GM21529 (cell line): ENCODE measurements around the gene GTPBP2.
A peak's percentile ranks its signal among the peaks of the same experiment; 100 is the strongest.
"Not testable (repeated sequence)": the region's sequence is repeated elsewhere in the genome, so short reads cannot be mapped to it uniquely, and the experiment has no call there.

ENCODE experiments used
- ATAC-seq: cut with Tn5 transposase; IDR thresholded peaks from one replicate; pipeline ENCODE4 v1.9.1; 2021; ENCODE audit not compliant: unreplicated experiment

The GTPBP2 gene

DNA sequence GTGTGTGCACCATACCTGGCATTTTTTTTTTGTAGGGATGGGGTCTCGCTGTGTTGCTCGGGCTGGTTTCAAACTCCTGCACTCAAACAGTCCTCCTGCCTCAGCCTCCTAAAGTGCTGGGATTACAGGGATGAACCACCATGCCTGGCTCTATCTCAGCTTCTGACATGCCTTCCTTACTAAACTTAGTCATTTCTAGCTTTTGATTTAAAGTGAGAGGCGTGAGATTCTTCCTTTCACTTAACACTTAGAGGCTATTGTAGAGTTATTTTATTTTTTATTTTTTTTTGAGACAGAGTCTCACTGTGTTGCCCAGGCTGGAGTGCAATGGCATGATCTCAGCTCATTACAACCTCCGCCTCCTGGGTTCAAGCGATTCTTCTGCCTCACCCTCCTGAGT, 33.9 kb upstream of the GTPBP2 start:
- not testable (repeated sequence) for ATAC-seq

DNA sequence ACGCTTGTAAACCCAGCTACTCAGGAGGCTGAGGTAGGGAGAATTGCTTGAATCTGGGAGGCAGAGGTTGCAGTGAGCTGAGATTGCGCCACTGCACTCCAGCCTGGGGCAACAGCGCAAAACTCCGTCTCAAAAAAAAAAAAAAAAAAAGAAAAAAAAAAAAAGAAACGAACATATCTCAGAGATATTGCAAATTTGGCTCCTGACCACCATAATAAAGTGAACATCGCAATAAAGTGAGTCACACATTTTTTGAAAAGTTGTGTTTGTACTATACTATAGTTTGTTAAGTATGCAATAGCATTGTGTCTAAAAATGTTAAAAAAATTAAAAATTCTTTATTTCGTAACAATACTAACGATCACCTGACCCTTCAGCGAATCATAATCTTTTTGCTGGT, 29.1 kb upstream of the GTPBP2 start:
- ATAC-seq, result no peak

- no peak for ATAC-seq
Observed at GRCh38 chr6:43657221-43657802, 28.2 kb upstream of the GTPBP2 start.

DNA sequence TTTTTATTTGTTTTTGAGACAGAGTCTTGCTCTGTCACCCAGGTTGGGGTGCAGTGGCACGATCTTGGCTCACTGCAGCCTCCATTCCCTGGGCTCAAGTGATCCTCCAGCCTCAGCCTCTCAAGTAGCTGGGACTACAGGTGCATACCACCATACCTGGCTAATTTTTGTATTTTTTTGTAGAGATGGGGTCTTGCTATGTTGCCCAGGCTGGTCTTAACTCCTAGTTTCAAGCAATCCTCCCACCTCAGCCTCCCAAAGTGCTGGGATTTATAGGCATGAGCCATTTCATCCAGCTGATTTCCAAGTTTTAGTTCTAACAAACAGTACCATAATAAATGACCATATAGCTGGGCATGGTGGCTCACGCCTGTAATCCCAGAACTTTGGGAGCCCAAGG, 23.8 kb upstream of the GTPBP2 start:
- ATAC-seq, result not testable (repeated sequence)

DNA sequence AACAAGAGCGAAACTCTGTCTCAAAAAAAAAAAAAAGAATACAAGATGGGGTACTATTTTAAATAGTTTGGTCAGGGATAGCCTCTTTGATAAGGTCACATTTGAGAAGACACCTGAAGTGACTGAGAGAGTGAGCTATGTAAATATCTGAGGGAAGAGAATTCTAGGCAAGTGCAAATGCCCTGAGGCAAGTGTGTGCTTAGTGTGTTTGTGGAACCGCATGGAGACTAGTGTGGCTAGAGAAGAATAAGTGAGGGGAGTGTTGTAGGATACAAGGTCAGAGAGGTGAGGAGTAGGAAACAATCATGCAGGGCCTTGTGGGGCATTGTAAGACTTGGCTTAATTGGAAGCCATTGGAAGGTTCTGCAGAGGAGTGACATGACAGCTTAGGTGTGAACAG, 19.2 kb upstream of the GTPBP2 start:
- ATAC-seq, result no peak

DNA sequence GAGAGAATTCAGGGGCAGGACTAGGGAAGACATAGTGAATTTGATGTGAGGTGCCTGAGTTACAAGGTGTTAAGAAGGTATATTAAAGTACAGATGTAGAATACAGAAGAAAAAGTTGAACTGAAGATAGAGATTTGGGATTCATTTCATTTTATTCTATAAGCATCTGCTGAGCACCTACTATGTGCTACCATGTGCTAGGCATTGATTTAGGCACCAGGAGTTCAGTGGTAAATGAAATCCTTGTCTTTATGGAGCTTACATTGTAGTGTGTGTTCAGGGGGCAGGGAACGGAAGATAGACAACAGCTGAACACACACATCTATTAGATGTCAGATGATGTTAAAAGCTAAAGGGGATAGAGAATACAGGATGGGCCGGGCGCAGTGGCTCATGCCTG, 18.5 kb upstream of the GTPBP2 start:
- no peak for ATAC-seq

DNA sequence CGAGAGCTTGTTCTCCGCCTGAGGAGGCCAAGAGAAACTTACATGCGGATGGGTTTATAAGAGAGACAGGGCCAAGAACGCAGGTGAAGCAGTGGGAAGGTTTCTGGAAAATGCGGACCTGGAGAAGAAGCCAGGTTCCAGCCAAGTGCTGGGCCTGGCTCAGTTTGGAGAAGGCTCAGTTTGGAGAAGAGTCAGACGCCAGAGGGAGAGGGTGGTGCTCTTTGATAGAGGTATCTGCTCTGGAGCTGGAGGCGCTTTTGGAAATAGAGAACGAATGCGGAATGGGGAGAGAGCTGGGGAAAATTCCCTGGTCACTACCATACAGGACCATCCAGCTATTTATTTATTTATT, 16.5 kb upstream of the GTPBP2 start:
- ATAC-seq, result no peak

DNA sequence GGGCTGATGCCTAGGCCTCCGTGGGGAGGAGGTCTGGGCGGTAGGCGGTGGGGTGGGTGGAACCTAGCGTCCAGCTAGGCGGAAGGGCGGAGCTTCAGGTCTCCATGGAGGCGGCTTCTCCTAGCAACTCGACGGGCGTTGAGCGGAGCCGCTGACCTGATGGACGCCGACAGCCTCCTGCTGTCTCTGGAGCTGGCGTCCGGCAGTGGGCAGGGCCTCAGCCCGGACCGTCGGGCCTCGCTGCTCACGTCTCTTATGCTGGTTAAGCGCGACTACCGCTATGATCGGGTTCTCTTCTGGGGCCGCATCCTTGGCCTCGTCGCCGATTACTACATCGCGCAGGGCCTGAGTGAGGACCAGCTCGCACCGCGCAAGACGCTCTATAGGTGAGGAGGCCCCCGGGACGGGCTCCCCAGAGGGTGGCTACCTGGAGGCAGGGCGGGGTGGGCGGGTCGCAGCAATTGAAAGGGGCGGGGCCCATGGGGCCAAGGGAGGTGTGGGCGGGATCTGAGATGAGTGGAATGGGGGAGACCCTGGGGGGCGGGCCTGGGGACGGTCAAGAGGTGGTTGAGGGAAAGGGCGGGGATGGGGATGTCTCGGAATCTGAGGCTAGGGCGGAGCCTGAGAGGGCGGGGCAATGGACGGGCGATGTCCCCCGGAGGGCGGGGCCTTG, 16.0 kb upstream of the GTPBP2 start, which contains the start of gene RSPH9:
Gene RSPH9, plus strand, starts transcription at position 97 of the 673 bp plus-strand sequence. Its CDS starts 63 bp downstream, at position 160.
- ATAC-seq, result peak; percentile 67

DNA sequence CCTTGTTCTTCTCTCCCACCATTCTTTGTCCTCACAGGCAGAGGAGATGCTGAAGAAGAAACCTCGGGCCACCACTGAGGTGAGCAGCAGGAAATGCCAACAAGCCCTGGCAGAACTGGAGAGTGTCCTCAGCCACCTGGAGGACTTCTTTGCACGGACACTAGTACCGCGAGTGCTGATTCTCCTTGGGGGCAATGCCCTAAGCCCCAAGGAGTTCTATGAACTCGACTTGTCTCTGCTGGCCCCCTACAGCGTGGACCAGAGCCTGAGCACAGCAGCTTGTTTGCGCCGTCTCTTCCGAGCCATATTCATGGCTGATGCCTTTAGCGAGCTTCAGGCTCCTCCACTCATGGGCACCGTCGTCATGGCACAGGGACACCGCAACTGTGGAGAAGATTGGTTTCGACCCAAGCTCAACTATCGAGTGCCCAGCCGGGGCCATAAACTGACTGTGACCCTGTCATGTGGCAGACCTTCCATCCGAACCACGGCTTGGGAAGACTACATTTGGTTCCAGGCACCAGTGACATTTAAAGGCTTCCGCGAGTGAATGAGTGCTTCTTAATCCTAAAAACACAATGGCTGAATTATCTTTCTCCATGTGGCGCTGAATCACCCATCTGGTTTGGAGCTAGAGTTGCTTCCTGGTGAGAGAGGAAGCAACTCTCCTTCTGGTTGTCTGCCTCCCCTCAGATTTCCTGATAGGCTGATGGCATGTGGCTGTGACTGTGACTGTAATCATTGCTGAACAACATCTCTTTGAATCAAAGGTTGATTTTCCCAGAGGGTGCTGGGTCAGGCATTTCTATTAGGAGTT, 11.1 kb upstream of the GTPBP2 start:
- no peak for ATAC-seq

DNA sequence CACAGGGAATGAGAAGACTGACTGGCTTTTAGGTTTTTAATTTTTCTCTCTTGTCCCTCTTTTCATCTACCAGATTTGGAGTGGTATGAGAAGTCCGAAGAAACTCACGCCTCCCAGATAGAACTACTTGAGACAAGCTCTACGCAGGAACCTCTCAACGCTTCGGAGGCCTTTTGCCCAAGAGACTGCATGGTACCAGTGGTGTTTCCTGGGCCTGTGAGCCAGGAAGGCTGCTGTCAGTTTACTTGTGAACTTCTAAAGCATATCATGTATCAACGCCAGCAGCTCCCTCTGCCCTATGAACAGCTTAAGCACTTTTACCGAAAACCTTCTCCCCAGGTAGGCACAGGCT, 7.2 kb upstream of the GTPBP2 start:
- peak; percentile 4 for ATAC-seq

DNA sequence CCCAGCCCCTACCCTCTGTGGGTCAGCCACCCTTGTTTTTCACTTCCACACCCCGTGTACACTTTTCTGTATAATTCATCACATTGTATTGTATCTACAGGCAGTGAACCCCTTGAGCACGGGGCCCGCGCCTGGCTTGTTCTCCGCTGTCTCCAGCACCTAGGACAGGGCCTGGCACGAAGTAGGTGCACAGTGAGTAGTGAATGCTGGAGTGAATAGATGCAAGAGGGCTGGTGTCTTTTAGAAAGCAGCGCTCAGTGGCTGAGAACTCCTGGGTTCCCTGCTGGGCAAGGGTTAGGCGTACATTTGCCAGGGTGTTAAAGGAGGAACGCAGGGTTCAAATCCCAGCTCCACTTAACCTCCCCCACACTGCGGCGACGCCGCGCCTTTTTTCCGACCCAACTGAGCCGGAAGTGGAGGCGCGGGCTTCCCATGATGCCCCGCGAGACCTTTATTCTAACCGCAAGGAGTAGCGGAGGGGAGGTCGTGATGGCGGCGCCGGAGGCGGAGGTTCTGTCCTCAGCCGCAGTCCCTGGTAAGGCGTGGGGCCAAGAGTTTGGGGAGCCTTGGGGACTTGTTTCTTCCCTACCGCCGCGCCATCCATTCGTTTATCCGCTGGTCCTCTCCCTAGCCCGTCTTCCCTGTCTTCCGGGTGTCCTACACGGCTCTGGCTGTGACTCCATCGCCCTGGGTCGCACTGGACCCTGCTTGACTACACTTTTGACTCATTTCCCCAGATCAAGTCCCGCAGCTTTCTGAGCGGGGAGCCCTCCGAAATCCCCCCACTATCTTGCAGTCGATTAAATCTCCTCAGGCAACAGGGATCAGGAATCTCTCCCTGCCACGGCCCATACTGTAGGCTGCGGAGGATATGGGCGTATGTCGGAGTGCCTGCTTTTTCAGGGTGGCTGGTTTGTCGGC, 6.6 kb upstream of the GTPBP2 start, which contains the start of gene MAD2L1BP:
Gene MAD2L1BP, plus strand, starts transcription at position 454 of the 921 bp plus-strand sequence. Its CDS starts 36 bp downstream, at position 490.
- ATAC-seq, result peak; percentile 78

- no peak for ATAC-seq
Observed at GRCh38 chr6:43634702-43635303, 5.7 kb upstream of the GTPBP2 start.

DNA sequence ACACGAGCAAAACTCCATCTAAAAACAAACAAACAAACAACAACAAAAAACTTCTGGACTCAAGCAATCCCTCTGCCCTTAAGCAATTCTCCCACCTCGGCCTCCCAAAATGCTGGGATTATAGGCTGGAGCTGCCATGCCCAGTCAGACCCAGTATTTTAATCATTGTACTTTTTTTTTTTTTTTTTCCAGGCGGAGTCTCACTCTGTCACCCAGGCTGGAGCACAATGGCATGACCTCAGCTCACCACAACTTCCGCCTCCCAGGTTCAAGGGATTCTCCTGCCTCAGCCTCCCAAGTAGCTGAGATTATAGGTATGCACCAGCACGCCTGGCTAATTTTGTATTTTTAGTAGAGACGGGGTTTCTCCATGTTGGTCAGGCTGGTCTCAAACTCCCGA, 3.9 kb upstream of the GTPBP2 start:
- not testable (repeated sequence) for ATAC-seq

DNA sequence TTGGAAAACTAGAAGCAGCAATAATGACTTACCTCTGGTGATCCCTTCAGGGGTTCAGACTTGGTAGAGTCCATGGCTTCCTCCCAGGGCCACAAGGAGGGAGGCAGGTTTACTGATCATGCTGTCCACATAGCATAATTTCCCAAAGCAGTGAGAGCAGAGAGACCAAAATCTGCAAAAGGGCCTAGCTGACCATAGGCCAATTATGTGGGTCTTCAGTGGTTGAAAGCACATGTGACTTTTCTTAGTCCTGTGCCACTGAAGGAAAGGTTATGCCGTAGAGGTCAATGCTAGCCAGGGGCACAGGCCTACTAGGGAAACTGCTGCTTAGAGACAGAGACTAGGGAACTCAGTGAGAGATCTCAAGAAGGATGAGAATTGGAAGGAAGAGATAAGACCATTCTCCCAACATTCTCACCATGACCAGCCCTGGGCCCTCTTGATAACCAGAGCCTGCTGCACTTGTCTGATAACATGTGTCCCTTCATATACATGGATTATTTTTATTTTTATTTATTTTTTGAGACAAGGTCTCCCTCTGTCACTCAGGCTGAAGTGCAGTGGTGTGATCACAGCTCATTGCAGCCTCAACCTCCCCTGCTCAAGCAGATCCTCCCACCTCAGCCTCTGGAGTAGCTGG, 2.0 kb upstream of the GTPBP2 start:
- no peak for ATAC-seq

DNA sequence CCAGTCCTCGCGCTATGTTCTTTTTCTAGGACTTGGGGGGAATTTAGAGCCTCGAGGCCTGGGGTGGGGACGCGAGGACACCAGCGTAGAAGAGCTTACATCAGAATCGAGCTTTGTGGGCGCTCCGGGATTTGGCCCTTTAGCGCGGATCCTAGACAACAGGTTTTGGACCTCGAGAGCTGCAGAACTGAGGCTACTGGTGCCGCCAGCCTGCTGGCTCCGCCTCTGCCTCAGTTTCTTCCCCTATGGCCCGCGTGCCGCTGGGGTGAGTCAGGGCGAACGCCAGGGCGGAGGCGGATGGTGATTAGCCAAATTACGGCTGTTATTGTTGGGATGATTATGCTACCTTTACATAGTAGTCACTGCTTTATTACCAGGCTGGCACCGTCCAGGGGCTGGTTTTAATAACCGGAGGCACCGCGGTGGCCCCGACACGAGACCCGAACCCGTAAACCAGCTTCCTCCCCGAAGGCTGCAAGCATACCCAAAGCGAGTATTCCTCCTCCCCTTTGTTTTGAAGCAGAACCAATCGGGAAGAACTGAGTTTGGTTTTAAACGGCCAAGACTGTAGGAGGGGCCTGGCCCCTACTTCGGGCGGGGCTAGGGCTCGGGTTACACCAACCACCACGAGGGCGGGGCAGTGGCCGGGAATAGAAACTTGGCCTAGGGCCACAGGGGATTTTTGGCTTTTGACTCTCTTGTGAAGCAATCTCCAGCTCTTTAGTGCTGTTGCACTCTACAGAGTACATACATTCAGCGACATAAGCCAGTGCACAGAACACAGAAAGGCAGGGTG, 639 bp upstream of the GTPBP2 start:
- peak; percentile 63 for ATAC-seq

DNA sequence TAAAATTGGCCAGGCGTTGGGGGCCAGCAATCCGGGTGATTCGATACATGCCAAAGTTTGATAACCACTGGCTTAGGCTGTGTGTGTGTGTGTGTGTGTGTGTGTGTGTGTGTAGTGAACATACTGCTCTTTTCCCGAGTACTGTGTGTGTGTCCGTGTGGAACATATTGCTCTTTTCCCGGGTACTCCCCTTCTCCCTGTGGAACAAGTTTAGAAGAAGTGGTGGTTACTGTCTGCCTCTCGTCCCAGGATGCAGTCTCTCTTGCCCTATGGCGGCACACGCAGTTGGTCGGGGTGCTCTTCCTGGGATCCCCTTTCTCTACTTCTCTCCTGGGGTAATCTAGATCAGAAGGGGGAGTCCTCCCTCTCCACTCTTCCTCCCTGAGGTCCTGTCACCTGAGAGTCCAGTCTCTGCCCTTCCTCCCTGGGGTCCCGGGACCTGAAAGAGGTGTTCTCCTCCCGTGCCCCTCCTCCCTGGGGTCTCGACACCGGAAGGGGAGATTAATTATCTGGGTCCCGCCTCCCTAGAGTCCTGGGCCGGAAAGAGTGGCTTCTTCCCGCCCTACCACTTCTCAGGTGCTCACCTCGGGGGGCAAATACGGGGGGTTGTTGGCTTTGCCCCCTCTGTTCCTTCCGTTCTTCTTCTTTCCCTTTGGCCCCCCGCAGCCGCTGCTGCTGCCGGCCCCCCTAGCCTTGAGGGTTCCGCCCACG, 516 bp downstream of the GTPBP2 start:
- ATAC-seq, result peak; percentile 20

GRCh38 chr6:43627008-43627825, 1.8 kb downstream of the GTPBP2 start:
- ATAC-seq, result no peak
